ENCODE results near the gene AFTPH.

Gene AFTPH

GRCh38 chr2:64627860-64628841 is 104.0 kb downstream of the AFTPH start:
- FAIRE-seq (no peak), DNase-seq (ENCODE audit: insufficient read length, low spot score) (no peak)

GRCh38 chr2:64629329-64629781 is 105.2 kb downstream of the AFTPH start:
- no peak for FAIRE-seq

GRCh38 chr2:64629875-64630274 is 105.7 kb downstream of the AFTPH start:
- FAIRE-seq (no peak), DNase-seq (ENCODE audit: insufficient read length, low spot score) (no peak)

More at GRCh38 chr2:64629329-64629781, 105.2 kb downstream of the AFTPH start:
- DNase-seq (ENCODE audit: insufficient read length, low spot score): no peak

- no peak for FAIRE-seq
Observed at GRCh38 chr2:64630752-64631151, 106.6 kb downstream of the AFTPH start.

GRCh38 chr2:64631771-64632170 is 107.6 kb downstream of the AFTPH start:
- FAIRE-seq: no peak

More at GRCh38 chr2:64630752-64631151, 106.6 kb downstream of the AFTPH start:
- DNase-seq (ENCODE audit: insufficient read length, low spot score): no peak

GRCh38 chr2:64632835-64633819 is 109.0 kb downstream of the AFTPH start:
- FAIRE-seq (no peak), DNase-seq (ENCODE audit: insufficient read length, low spot score) (no peak)

More at GRCh38 chr2:64631771-64632170, 107.6 kb downstream of the AFTPH start:
- DNase-seq (ENCODE audit: insufficient read length, low spot score): no peak

GRCh38 chr2:64634345-64635267 is 110.5 kb downstream of the AFTPH start:
- DNase-seq (ENCODE audit: insufficient read length, low spot score) (no peak), FAIRE-seq (no peak)

- no peak for FAIRE-seq
- DNase-seq (ENCODE audit: insufficient read length, low spot score): no peak
Observed at GRCh38 chr2:64635976-64636911, 112.1 kb downstream of the AFTPH start.

- no peak for DNase-seq (ENCODE audit: insufficient read length, low spot score)
- no peak for FAIRE-seq
Observed at GRCh38 chr2:64637000-64637635, 113.0 kb downstream of the AFTPH start.

GRCh38 chr2:64637931-64638330 is 113.8 kb downstream of the AFTPH start:
- FAIRE-seq (no peak), DNase-seq (ENCODE audit: insufficient read length, low spot score) (no peak)

- DNase-seq (ENCODE audit: insufficient read length, low spot score): no peak
- no peak for FAIRE-seq
Observed at GRCh38 chr2:64638502-64639120, 114.5 kb downstream of the AFTPH start.

- DNase-seq (ENCODE audit: insufficient read length, low spot score) (no peak), FAIRE-seq (no peak)
Observed at GRCh38 chr2:64639691-64640090, 115.6 kb downstream of the AFTPH start.

GRCh38 chr2:64640153-64641044 is 116.3 kb downstream of the AFTPH start:
- FAIRE-seq: no peak
- DNase-seq (ENCODE audit: insufficient read length, low spot score): no peak

- FAIRE-seq (no peak), DNase-seq (ENCODE audit: insufficient read length, low spot score) (no peak)
Observed at GRCh38 chr2:64641599-64641998, 117.5 kb downstream of the AFTPH start.

All from HTR-8/SVneo (cell line).